K562 (cell line): ENCODE results near the gene DGCR2. TPM values are rescaled to one million over a fixed set of nuclear protein-coding genes. Genes with fewer than 3 reads are reported as not detected.

Experiments
- ELF4 ChIP-seq: fragments of 450-650 bp; formaldehyde crosslinking; IDR thresholded peaks from 2 replicates; pipeline ENCODE4 v1.4.0; 2022; ENCODE audit warnings: missing genetic modification characterization
- NCOA4 ChIP-seq: fragments of 450-650 bp; IDR thresholded peaks from 2 replicates; pipeline ENCODE4 v1.6.1; 2018; ENCODE audit warnings: mild to moderate bottlenecking; ENCODE audit not compliant: partially characterized antibody
- SAP30 ChIP-seq: fragments of 200-600 bp; sonication (generic); IDR thresholded peaks from 2 replicates; pipeline ENCODE4 v1.6.1; 2012; ENCODE audit warnings: borderline replicate concordance, low read depth, mild to moderate bottlenecking, moderate library complexity, low read length, control low read depth, inconsistent platforms; ENCODE audit not compliant: insufficient read depth, poor library complexity, severe bottlenecking
- ZNF561 ChIP-seq: fragments of 450-650 bp; formaldehyde crosslinking; conservative IDR thresholded peaks from 2 replicates; pipeline ENCODE4 v1.4.0; 2020; ENCODE audit warnings: mild to moderate bottlenecking, moderate library complexity
- ZNF668 ChIP-seq: fragments of 250-450 bp; sonication (Bioruptor Pico); IDR thresholded peaks from 2 replicates; pipeline ENCODE4 v1.8.0; 2022; ENCODE audit warnings: mild to moderate bottlenecking, inconsistent platforms
- polyA plus RNA-seq, 8 experiments: library from polyadenylated mRNA; depleted of rRNA in 4 of 8; stranded (reverse) in 5 of 8; unstranded in 3 of 8; fragments of >200 nt; fragmentation: Nextera tagmentation in 2 of 8; fragmentation: Illumina TruSeq in 1 of 8; extraction: Ambion mirVana in 2 of 8; extraction: Trizol in 1 of 8; gene quantifications; 2 replicates each; pipeline versions ENCODE4 v1.2.1 to v1.2.3, GENCODE V29; 2011 to 2014; ENCODE audit warnings: inconsistent platforms in 1 of 8, missing spikeins in 1 of 8
- total RNA-seq, 7 experiments: library from RNA; depleted of rRNA in 6 of 7; stranded (reverse); fragments of >200 nt in 6 of 7; fragmentation: Illumina TruSeq in 2 of 7; extraction: Trizol in 2 of 7; gene quantifications; 2 replicates each; pipeline versions ENCODE4 v1.2.1 to v1.2.3, GENCODE V29; 2011 to 2021; ENCODE audit warnings: low replicate concordance in 1 of 7
- TF ChIP-seq, protein P1 (sequence below): fragments of 250-450 bp; sonication (Bioruptor Pico); IDR thresholded peaks from 2 replicates; pipeline ENCODE4 v1.5.0; 2021; ENCODE audit warnings: mild to moderate bottlenecking, moderate library complexity
- TF ChIP-seq, protein P2 (sequence below): fragments of 250-450 bp; sonication (Bioruptor Pico); IDR thresholded peaks from 2 replicates; pipeline ENCODE4 v1.9.0; 2021; ENCODE audit warnings: mild to moderate bottlenecking
- TF ChIP-seq, protein P3 (sequence below): fragments of 200-800 bp; sonication (Bioruptor generic); IDR thresholded peaks from 2 replicates; pipeline ENCODE4 v1.6.1; 2017; ENCODE audit warnings: missing genetic modification characterization, missing compliant biosample characterization
- TF ChIP-seq, protein P4 (sequence below): sonication (generic); formaldehyde crosslinking; IDR thresholded peaks from 2 replicates; pipeline ENCODE4 v1.8.1; 2023; ENCODE audit warnings: mild to moderate bottlenecking, missing genetic modification reagents

DGCR2 gene
- total and polyA plus RNA-seq, 9 of the 15 experiments (the other 6 are each of a cell fraction or from before 2014, with no cell fraction given) = 0.69 to 101 (median 56.4) TPM

DNA sequence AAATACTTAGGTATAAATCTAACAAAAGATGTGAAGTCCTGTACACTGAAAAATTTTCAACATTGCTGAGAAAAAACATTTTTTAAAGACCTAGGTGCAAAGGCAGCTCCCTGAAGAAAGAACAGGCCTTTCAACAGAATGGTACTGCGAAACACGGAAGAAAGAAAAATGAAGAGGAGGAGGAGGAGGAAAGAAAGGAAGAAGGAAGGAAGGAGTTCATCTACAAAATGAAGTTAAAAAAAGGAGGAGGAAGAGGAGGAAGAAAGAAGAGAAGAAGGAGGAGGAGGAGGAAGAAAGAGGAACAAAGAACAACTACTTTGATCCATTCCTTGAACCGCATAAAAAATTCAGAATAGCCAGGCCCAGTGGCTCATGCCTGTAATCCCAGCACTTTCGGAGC is 29.5 kb downstream of the DGCR2 start (continued):
- TF ChIP-seq, protein P1, sequence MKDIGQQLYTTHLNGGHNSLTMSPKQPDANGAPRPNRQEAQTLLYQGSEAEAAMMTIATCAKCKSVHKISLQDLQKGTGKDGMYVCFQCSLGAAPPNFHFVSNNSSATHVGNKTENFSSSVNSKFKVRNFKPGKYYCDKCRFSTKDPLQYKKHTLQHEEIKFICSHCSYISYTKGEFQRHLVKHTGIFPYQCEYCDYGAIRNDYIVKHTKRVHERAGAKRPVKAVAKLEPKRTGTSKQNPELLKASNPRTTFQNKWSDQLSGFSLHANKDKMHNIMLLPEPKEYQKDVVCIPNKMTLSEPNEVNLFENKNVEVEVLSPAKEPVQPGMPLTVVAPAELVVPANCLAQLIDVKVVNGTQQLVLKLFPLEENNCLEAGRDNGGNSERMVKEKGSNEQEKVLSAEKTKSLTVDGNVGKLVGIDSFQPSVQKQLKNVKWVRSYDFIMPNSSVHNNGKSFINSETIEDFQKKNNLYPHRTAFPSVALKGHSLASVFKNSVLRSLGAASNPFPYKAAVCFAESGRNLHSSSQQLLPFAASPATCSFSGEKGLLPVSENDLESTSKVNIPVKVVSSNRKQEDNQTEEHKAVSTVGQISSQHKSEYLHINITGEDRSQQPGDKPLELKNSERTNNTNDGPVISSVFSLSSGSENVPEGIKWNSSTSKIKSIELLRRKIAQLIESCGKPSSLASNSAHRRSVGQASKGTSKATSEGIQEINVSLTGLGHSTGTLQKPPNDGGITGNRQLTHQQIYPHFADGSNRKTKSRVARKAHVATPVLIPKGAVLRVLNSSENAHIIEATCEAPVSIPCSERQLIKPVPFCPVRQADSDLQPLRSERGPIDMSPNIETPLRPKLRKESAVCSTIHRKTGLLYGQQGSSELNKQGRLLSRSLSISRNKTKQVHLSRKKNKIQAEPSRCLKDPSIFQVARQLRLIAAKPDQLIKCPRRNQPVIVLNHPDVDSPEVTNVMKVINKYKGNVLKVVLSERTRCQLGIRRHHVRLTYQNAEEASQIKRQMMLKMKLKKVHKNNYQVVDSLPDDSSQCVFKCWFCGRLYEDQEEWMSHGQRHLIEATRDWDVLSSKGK = no peak
- TF ChIP-seq, protein P2, sequence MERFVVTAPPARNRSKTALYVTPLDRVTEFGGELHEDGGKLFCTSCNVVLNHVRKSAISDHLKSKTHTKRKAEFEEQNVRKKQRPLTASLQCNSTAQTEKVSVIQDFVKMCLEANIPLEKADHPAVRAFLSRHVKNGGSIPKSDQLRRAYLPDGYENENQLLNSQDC = no peak
- TF ChIP-seq ZNF561 (CRISPR knock-in tag) = no peak
- TF ChIP-seq ZNF668 = no peak
- TF ChIP-seq NCOA4 = peak; percentile 5
- TF ChIP-seq, protein P3, sequence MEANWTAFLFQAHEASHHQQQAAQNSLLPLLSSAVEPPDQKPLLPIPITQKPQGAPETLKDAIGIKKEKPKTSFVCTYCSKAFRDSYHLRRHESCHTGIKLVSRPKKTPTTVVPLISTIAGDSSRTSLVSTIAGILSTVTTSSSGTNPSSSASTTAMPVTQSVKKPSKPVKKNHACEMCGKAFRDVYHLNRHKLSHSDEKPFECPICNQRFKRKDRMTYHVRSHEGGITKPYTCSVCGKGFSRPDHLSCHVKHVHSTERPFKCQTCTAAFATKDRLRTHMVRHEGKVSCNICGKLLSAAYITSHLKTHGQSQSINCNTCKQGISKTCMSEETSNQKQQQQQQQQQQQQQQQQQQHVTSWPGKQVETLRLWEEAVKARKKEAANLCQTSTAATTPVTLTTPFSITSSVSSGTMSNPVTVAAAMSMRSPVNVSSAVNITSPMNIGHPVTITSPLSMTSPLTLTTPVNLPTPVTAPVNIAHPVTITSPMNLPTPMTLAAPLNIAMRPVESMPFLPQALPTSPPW (CRISPR knock-in tag) = no peak
- TF ChIP-seq, protein P4, sequence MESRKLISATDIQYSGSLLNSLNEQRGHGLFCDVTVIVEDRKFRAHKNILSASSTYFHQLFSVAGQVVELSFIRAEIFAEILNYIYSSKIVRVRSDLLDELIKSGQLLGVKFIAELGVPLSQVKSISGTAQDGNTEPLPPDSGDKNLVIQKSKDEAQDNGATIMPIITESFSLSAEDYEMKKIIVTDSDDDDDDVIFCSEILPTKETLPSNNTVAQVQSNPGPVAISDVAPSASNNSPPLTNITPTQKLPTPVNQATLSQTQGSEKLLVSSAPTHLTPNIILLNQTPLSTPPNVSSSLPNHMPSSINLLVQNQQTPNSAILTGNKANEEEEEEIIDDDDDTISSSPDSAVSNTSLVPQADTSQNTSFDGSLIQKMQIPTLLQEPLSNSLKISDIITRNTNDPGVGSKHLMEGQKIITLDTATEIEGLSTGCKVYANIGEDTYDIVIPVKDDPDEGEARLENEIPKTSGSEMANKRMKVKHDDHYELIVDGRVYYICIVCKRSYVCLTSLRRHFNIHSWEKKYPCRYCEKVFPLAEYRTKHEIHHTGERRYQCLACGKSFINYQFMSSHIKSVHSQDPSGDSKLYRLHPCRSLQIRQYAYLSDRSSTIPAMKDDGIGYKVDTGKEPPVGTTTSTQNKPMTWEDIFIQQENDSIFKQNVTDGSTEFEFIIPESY (CRISPR knock-in tag) = 0 out of 2 replicates have a peak, but pooled peaks have one; percentile 19
- peak; percentile 61; the same call in 1 of the 2 replicates for TF ChIP-seq ELF4 (CRISPR knock-in tag)
- no peak for TF ChIP-seq SAP30
